DOHH2 (cell line): Measurements from ENCODE around the gene ABR.

ENCODE experiments used
- CTCF ChIP-seq: fragments of 200-600 bp; sonication (generic); IDR thresholded peaks from one replicate; pipeline ENCODE4 v1.5.1; 2014; ENCODE audit warnings: antibody characterized with exemption, mild to moderate bottlenecking, low read depth, low read length; ENCODE audit not compliant: poor library complexity, severe bottlenecking
- EZH2phosphoT487 ChIP-seq: fragments of 200-600 bp; sonication (generic); IDR thresholded peaks from 2 replicates; pipeline ENCODE4 v1.6.1; 2017; ENCODE audit warnings: borderline replicate concordance, mild to moderate bottlenecking, antibody characterized with exemption, low read length, moderate library complexity, mixed read lengths

GRCh38 chr17:1019451-1019850 is 160.3 kb downstream of the ABR start:
- no peak for TF ChIP-seq CTCF
- TF ChIP-seq EZH2phosphoT487: no peak
